GM18520 (cell line): ENCODE results near the gene KIRREL2.

Source experiments
- ATAC-seq: cut with Tn5 transposase; IDR thresholded peaks from one replicate; pipeline ENCODE4 v1.9.1; 2021; ENCODE audit not compliant: unreplicated experiment

KIRREL2 gene

GRCh38 chr19:35844482-35845214, 12.1 kb upstream of the KIRREL2 start:
- no peak for ATAC-seq

- ATAC-seq = no peak
These were observed 11.3 kb upstream of the KIRREL2 start for GRCh38 chr19:35845215-35846037.

GRCh38 chr19:35846038-35846668, 10.6 kb upstream of the KIRREL2 start:
- no peak for ATAC-seq

- no peak for ATAC-seq
These were observed 8.8 kb upstream of the KIRREL2 start for GRCh38 chr19:35847911-35848310.

GRCh38 chr19:35848486-35848885, 8.2 kb upstream of the KIRREL2 start:
- no peak for ATAC-seq

GRCh38 chr19:35848919-35849505, 7.7 kb upstream of the KIRREL2 start:
- no peak for ATAC-seq

GRCh38 chr19:35851213-35852028, 5.3 kb upstream of the KIRREL2 start:
- ATAC-seq = no peak

GRCh38 chr19:35852029-35852780, 4.5 kb upstream of the KIRREL2 start, which contains the start of gene NPHS1:
NPHS1 (minus strand) TSS chr19:35852504; CDS start chr19:35851837, 667 bp downstream.
- ATAC-seq = no peak

- ATAC-seq = no peak
These were observed 3.5 kb upstream of the KIRREL2 start for GRCh38 chr19:35853038-35853756.

- no peak for ATAC-seq
These were observed 1.6 kb downstream of the KIRREL2 start for GRCh38 chr19:35858311-35858710.

GRCh38 chr19:35859414-35859813, 2.7 kb downstream of the KIRREL2 start:
- ATAC-seq = no peak

GRCh38 chr19:35860436-35860817, 3.7 kb downstream of the KIRREL2 start:
- no peak for ATAC-seq

GRCh38 chr19:35860818-35861639, 4.3 kb downstream of the KIRREL2 start:
- no peak for ATAC-seq

- no peak for ATAC-seq
These were observed 5.0 kb downstream of the KIRREL2 start for GRCh38 chr19:35861640-35862160.

GRCh38 chr19:35862528-35862927, 5.8 kb downstream of the KIRREL2 start:
- ATAC-seq = no peak

- no peak for ATAC-seq
These were observed 6.3 kb downstream of the KIRREL2 start for GRCh38 chr19:35863018-35863417.

- peak; percentile 43 for ATAC-seq
These were observed 11.6 kb downstream of the KIRREL2 start, which contains the start of gene APLP1 for GRCh38 chr19:35868172-35868822. APLP1 (plus strand) TSS chr19:35868574; CDS start chr19:35868637, 63 bp downstream.
